GM12891 (cell line): Measurements from ENCODE around the gene HERPUD2.

Experiments used
- PAX5 ChIP-seq: IDR thresholded peaks from 2 replicates; pipeline ENCODE4 v1.6.1; 2011; ENCODE audit warnings: low read length, moderate library complexity, mild to moderate bottlenecking; ENCODE audit not compliant: insufficient read depth, severe bottlenecking
- POLR2A ChIP-seq: IDR thresholded peaks from 2 replicates; pipeline ENCODE4 v1.6.1; 2011; ENCODE audit warnings: low read depth, low read length, control low read depth
- POLR2AphosphoS5 ChIP-seq: IDR thresholded peaks from 2 replicates; pipeline ENCODE4 v1.6.1; 2011; ENCODE audit warnings: low read depth, low read length, control low read depth
- POU2F2 ChIP-seq: IDR thresholded peaks from 2 replicates; pipeline ENCODE4 v1.6.1; 2011; ENCODE audit warnings: low read depth, mild to moderate bottlenecking, control low read depth, low read length, moderate library complexity
- SPI1 ChIP-seq: IDR thresholded peaks from 2 replicates; pipeline ENCODE4 v1.6.1; 2011; ENCODE audit warnings: low read depth, low read length, control low read depth
- TAF1 ChIP-seq: IDR thresholded peaks from 2 replicates; pipeline ENCODE4 v1.6.1; 2011; ENCODE audit warnings: low read depth, low read length, control low read depth

GRCh38 chr7:35722054-35722849 lies 27.3 kb upstream of the HERPUD2 start:
- no peak for TF ChIP-seq POLR2A
- no peak for TF ChIP-seq POLR2AphosphoS5
- TF ChIP-seq TAF1 = no peak
- no peak for TF ChIP-seq POU2F2
- no peak for TF ChIP-seq SPI1
- TF ChIP-seq PAX5 = no peak
